Right cardiac atrium (tissue), 5 donors: Measurements from ENCODE around the gene CUL4A. TPM values are rescaled to one million over a fixed set of nuclear protein-coding genes. Genes with fewer than 3 reads are reported as not detected.

Source experiments
- ATAC-seq, 2 donors: fragments of 200-7000 bp; cut with Tn5 transposase; one replicate each; pipeline versions ENCODE4 v1.8.0 to v1.9.1; 2020; ENCODE audit warnings: moderate library complexity in 2 of 2, mild to moderate bottlenecking in 1 of 2
- DNase-seq, 3 donors: peaks; one replicate each; pipeline ENCODE4 v3.0.0-alpha.2; 2020
- H3K27ac ChIP-seq: one replicate; pipeline ENCODE4 v1.5.1; 2013; ENCODE audit warnings: mild to moderate bottlenecking, low read length, control low read depth, moderate library complexity
- H3K27me3 ChIP-seq: one replicate; pipeline ENCODE4 v1.6.1; 2013; ENCODE audit not compliant: control insufficient read depth, insufficient read depth
- H3K4me1 ChIP-seq: one replicate; pipeline ENCODE4 v1.6.1; 2013; ENCODE audit warnings: low read length; ENCODE audit not compliant: control insufficient read depth, insufficient read depth
- H3K4me3 ChIP-seq: one replicate; pipeline ENCODE4 v1.5.1; 2013; ENCODE audit warnings: low read length, control low read depth
- H3K9me3 ChIP-seq: one replicate; pipeline ENCODE4 v1.6.1; 2013; ENCODE audit warnings: low read length; ENCODE audit not compliant: control insufficient read depth
- WGBS: extraction: QIAGEN DNeasy Blood & Tissue Kit; methylation state at CpG from one replicate; pipeline ENCODE4 v1.1.7; 2013; 5-methylcytosine and 5-hydroxymethylcytosine counted together
- intact Hi-C, 4 donors: fragments of 100-400 bp; cut with DNase I; formaldehyde crosslinking; loops; one replicate each; pipeline versions ENCODE4 v1.11.0 to v1.14.0; 2022 to 2023
- polyA plus RNA-seq: library from polyadenylated mRNA; stranded (reverse); fragments of 200-250 nt; gene quantifications from one replicate; pipeline ENCODE4 v1.2.3, GENCODE V29; 2013
- total RNA-seq, 4 donors: library from RNA; stranded (reverse); fragmentation: NEBNext Ultra II Directional; extraction: Animal tissue kit (Norgen Biotek cat#: 25700); gene quantifications; one replicate each; pipeline ENCODE4 v1.2.1, GENCODE V29; 2021
- donor health status: healthy with polysubstance abuse.
- donor health status: DM: no; HTN: yes; CAD: no.
- donor health status: DM: no; HTN: no; CAD: no.
- donor health status: DM: no; HTN: yes; CAD: no; lungs with severe emphysema.
- donor health status: DM: yes; HTN: yes; CAD: no.

CUL4A gene
- total and polyA plus RNA-seq, 5 donors: 53.1 to 113 (median 97.8) TPM

GRCh38 chr13:113168211-113168610, 41.2 kb upstream of the CUL4A start:
- intact Hi-C loops: no loop called here
- H3K4me1 ChIP-seq: no peaks in the 10 kb centered on the region
- no peak for DNase-seq
- H3K27ac ChIP-seq: no peak overlapping the region
- ATAC-seq: no peak
- no peaks in the 10 kb centered on the region for H3K27me3 ChIP-seq
- no peaks in the 10 kb centered on the region for H3K9me3 ChIP-seq
- no peak overlapping the region for H3K4me3 ChIP-seq
- 84% methylated on average over 7 of the region's 7 CpGs for WGBS

- ATAC-seq (peak; percentile 80 to 85), DNase-seq (no peak)
- intact Hi-C loops: no loop called here
- Histone ChIP-seq H3K27ac (peak overlapping the region; percentile 45), H3K27me3 (no peaks in the 10 kb centered on the region), H3K4me3 (no peak overlapping the region), H3K4me1 (no peaks in the 10 kb centered on the region), H3K9me3 (no peaks in the 10 kb centered on the region)
- WGBS: 83% methylated on average over 13 of the region's 13 CpGs
Measured at GRCh38 chr13:113169277-113170272, 39.8 kb upstream of the CUL4A start.

- Histone ChIP-seq H3K9me3 (no peaks in the 10 kb centered on the region), H3K4me1 (no peaks in the 10 kb centered on the region), H3K27me3 (no peaks in the 10 kb centered on the region), H3K4me3 (no peak overlapping the region), H3K27ac (no peak overlapping the region)
- intact Hi-C loops: no loop called here
- ATAC-seq (no peak), DNase-seq (no peak)
- 60% methylated on average over 5 of the region's 5 CpGs for WGBS
Measured at GRCh38 chr13:113170511-113170910, 38.9 kb upstream of the CUL4A start.

- Histone ChIP-seq H3K4me3 (no peak overlapping the region), H3K9me3 (no peaks in the 10 kb centered on the region), H3K4me1 (no peaks in the 10 kb centered on the region), H3K27ac (no peak overlapping the region), H3K27me3 (no peaks in the 10 kb centered on the region)
- intact Hi-C loops: no loop called here
- WGBS: 91% methylated on average over 34 of the region's 34 CpGs
- DNase-seq: no peak
- no peak for ATAC-seq
Measured at GRCh38 chr13:113171250-113172125, 37.9 kb upstream of the CUL4A start.

DNA sequence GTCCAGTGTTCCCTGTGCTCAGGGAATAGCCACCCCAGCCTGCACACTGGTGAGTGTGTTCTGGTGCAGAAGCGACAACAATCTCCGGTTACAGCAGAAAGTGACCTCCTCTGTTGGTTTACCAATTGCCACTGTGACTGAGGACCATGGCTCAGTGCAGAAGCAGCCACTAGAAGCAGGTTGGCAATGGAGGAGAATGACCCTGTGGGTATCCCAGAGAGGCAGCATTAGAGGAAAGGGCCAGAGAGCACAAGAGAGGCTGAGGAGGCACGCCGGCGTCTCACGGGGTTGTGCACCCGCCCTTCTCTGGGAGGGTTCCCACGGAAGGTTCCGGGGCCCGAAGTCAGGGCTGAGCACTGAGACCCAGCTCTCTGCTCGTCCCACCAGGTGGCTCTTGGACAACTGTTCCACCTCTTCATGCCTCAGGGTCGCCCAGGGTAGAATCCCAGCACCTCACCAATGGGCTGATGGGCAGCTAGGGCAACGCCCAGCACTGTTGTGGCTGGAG, 36.9 kb upstream of the CUL4A start:
- 93% methylated on average over 13 of the region's 13 CpGs for WGBS
- no peak for ATAC-seq
- no peak for DNase-seq
- H3K4me3 ChIP-seq: no peak overlapping the region
- no peaks in the 10 kb centered on the region for H3K27me3 ChIP-seq
- H3K27ac ChIP-seq: no peak overlapping the region
- no peaks in the 10 kb centered on the region for H3K4me1 ChIP-seq
- intact Hi-C loops: no loop called here
- H3K9me3 ChIP-seq: no peaks in the 10 kb centered on the region

GRCh38 chr13:113176280-113176679, 33.1 kb upstream of the CUL4A start:
- Histone ChIP-seq H3K4me3 (no peak overlapping the region), H3K27me3 (no peaks in the 10 kb centered on the region), H3K27ac (no peak overlapping the region), H3K9me3 (no peaks in the 10 kb centered on the region), H3K4me1 (peaks cover 7% of the 10 kb centered on the region)
- no peak for DNase-seq
- intact Hi-C loops: no loop called here
- ATAC-seq: peak in 1 of 2 donors; percentile 68
- WGBS: 69% methylated on average over 5 of the region's 5 CpGs

DNA sequence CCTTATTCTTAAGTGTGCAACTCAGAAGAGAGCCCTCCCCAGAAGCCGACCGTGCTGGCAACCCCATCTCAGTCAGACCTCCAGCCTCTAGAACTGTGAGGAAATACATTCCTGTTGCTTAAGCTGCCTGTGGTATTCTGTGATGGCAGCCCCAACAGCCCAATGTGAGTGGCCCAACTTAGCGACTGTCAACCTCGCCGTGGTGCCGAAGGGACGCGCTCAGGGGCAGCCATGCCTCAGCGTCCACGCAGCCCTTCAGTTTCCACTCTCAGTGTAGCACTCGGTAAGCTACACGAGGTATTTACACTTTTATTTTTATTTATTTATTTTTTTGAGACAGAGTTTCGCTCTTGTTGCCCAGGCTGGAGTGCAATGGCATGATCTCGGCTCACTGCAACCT, 32.6 kb upstream of the CUL4A start:
- WGBS: 97% methylated on average over 14 of the region's 14 CpGs
- Histone ChIP-seq H3K27me3 (no peaks in the 10 kb centered on the region), H3K4me1 (peaks cover 7% of the 10 kb centered on the region), H3K9me3 (no peaks in the 10 kb centered on the region), H3K27ac (no peak overlapping the region), H3K4me3 (no peak overlapping the region)
- intact Hi-C loops: no loop called here
- no peak for DNase-seq
- ATAC-seq: no peak

GRCh38 chr13:113178070-113178895, 31.1 kb upstream of the CUL4A start:
- 65% methylated on average over 25 of the region's 25 CpGs for WGBS
- no peaks in the 10 kb centered on the region for H3K9me3 ChIP-seq
- intact Hi-C loops: no loop called here
- ATAC-seq (no peak), DNase-seq (no peak)
- no peaks in the 10 kb centered on the region for H3K27me3 ChIP-seq
- no peak overlapping the region for H3K4me3 ChIP-seq
- peaks cover 7% of the 10 kb centered on the region for H3K4me1 ChIP-seq
- peak overlapping the region; percentile 30 for H3K27ac ChIP-seq

DNA sequence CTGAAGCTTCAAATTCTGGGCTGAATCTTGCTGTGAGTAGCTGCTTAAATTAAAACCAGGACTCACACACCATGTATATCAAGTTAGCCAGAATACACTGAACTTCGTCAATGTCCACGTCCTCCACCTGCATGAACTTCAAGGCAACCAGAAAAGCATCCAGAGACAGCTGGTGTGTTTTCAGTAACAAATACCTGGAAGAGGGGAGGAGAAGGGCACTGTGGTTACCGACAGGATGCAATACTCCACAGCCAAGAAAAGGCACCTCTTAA, 30.6 kb upstream of the CUL4A start:
- 58% methylated on average over 3 of the region's 3 CpGs for WGBS
- no peak for DNase-seq
- no peak for ATAC-seq
- intact Hi-C loops: no loop called here
- no peak overlapping the region for H3K4me3 ChIP-seq
- no peaks in the 10 kb centered on the region for H3K9me3 ChIP-seq
- no peak overlapping the region for H3K27ac ChIP-seq
- H3K27me3 ChIP-seq: no peaks in the 10 kb centered on the region
- peaks cover 7% of the 10 kb centered on the region for H3K4me1 ChIP-seq

GRCh38 chr13:113179374-113180230, 29.8 kb upstream of the CUL4A start:
- Histone ChIP-seq H3K4me3 (no peak overlapping the region), H3K4me1 (peaks cover 7% of the 10 kb centered on the region), H3K27ac (peak overlapping the region; percentile 15), H3K27me3 (no peaks in the 10 kb centered on the region), H3K9me3 (no peaks in the 10 kb centered on the region)
- DNase-seq (no peak), ATAC-seq (peak in 1 of 2 donors; percentile 55)
- intact Hi-C loops: no loop called here
- 71% methylated on average over 28 of the region's 28 CpGs for WGBS
